GM12873 (cell line): ENCODE results near the gene LEPROT.

Experiments used
- CTCF ChIP-seq: IDR thresholded peaks from 2 replicates; pipeline ENCODE4 v1.5.1; 2012; ENCODE audit warnings: low read depth, mild to moderate bottlenecking, moderate library complexity, low read length, control low read depth; ENCODE audit not compliant: insufficient read depth; ENCODE audit errors: missing control alignments

The LEPROT gene

DNA sequence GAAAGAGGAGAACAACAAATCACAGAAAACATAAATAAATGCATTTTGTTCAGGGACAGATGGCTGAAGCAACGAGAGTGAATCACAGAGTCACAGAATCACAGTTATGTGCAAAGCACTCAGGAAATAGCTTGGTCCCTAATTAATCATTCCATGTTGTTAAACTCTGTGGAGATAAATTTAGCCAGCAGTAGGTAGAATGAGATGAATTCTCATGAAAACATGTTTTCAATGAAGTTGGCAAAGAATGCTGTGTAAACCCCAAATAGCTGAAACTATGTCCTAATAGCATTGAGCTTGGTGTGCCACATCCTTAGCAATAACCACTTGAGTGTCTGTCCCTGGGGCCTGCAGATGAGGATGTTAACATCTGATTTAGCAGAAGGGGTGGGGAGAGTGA is 20.4 kb downstream of the LEPROT start:
- no peak for TF ChIP-seq CTCF

GRCh38 chr1:65441464-65441863 is 21.0 kb downstream of the LEPROT start:
- no peak for TF ChIP-seq CTCF

- TF ChIP-seq CTCF: no peak
These were observed 22.0 kb downstream of the LEPROT start for GRCh38 chr1:65442442-65442841.

GRCh38 chr1:65443647-65444046 is 23.2 kb downstream of the LEPROT start:
- TF ChIP-seq CTCF: no peak

DNA sequence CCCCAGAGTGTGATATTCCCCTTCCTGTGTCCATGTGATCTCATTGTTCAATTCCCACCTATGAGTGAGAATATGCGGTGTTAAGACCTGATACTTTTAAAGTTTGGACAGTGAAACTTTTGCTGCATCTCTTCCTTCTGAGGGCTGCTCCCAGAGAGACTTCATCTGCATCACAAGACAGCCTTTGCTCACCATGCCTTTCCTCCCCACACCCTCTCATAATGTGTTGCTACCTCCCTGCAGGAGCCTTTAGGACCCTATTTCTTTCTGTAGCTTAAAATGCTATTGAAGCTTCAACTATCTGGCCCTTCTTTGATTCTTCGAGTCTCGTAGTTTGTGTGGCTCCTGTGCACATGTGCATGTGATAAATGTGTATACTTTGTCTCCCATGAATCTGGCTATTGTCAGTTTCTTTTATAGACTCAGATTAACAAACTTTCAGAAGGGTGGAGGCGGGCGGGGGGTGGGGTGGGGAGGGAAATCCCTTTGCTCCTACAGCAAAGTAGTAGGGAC is 23.7 kb downstream of the LEPROT start:
- no peak for TF ChIP-seq CTCF

GRCh38 chr1:65445837-65446236 is 25.4 kb downstream of the LEPROT start:
- no peak for TF ChIP-seq CTCF

- TF ChIP-seq CTCF: no peak
These were observed 28.9 kb downstream of the LEPROT start for GRCh38 chr1:65449214-65449823.

GRCh38 chr1:65456481-65456880 is 36.0 kb downstream of the LEPROT start:
- no peak for TF ChIP-seq CTCF
